Loucy (cell line): ENCODE data around the gene SIGLEC14.

Experiments used
- H2AFZ ChIP-seq: fragments of 200-600 bp; sonication (generic); 2 replicates; pipeline ENCODE4 v1.6.0; 2016; ENCODE audit warnings: antibody characterized with exemption, mild to moderate bottlenecking, low read length, moderate library complexity
- H3F3A ChIP-seq: fragments of 200-600 bp; 2 replicates; pipeline ENCODE4 v1.6.0; 2016; ENCODE audit warnings: antibody characterized with exemption, low read depth, mild to moderate bottlenecking
- H3K27me3 ChIP-seq: fragments of 200-600 bp; sonication (generic); 2 replicates; pipeline ENCODE4 v1.6.1; 2014; ENCODE audit warnings: low read length, mild to moderate bottlenecking; ENCODE audit not compliant: insufficient read depth, poor library complexity, severe bottlenecking
- H3K36me3 ChIP-seq: fragments of 200-600 bp; sonication (generic); 2 replicates; pipeline ENCODE4 v1.6.1; 2016; ENCODE audit warnings: low read length; ENCODE audit not compliant: insufficient read depth
- H3K4me1 ChIP-seq: fragments of 200-600 bp; sonication (generic); 2 replicates; pipeline ENCODE4 v1.5.1; 2014; ENCODE audit warnings: low read length, mild to moderate bottlenecking; ENCODE audit not compliant: insufficient read depth, poor library complexity, severe bottlenecking
- H3K4me2 ChIP-seq: fragments of 200-600 bp; sonication (generic); 2 replicates; pipeline ENCODE4 v1.6.0; 2014; ENCODE audit warnings: antibody characterized with exemption, low read length, low read depth, mild to moderate bottlenecking; ENCODE audit not compliant: poor library complexity, severe bottlenecking
- H3K4me3 ChIP-seq: fragments of 200-600 bp; sonication (generic); 2 replicates; pipeline ENCODE4 v1.5.1; 2014; ENCODE audit warnings: low read length, mild to moderate bottlenecking, mixed read lengths; ENCODE audit not compliant: poor library complexity, severe bottlenecking
- H3K79me2 ChIP-seq: fragments of 200-600 bp; sonication (generic); 2 replicates; pipeline ENCODE4 v1.6.1; 2014; ENCODE audit warnings: low read length; ENCODE audit not compliant: insufficient read depth
- H3K9ac ChIP-seq: fragments of 200-600 bp; sonication (generic); 2 replicates; pipeline ENCODE4 v1.6.0; 2014; ENCODE audit warnings: mild to moderate bottlenecking, low read depth, low read length, moderate library complexity; ENCODE audit not compliant: poor library complexity, severe bottlenecking
- H3K9me2 ChIP-seq: fragments of 200-600 bp; sonication (generic); replicated peaks from 2 replicates; pipeline ENCODE4 v1.6.1; 2016; ENCODE audit warnings: low read depth, low read length, mixed read lengths
- H3K9me3 ChIP-seq: fragments of 200-600 bp; sonication (generic); 2 replicates; pipeline ENCODE4 v1.6.1; 2014; ENCODE audit warnings: mild to moderate bottlenecking, antibody characterized with exemption, low read length, low read depth; ENCODE audit not compliant: insufficient read depth
- H4K20me1 ChIP-seq: fragments of 200-600 bp; sonication (generic); 2 replicates; pipeline ENCODE4 v1.6.0; 2014; ENCODE audit warnings: antibody characterized with exemption, low read length, mild to moderate bottlenecking; ENCODE audit not compliant: insufficient read depth, poor library complexity, severe bottlenecking
- CTCF ChIP-seq: fragments of 200-600 bp; sonication (generic); conservative IDR thresholded peaks from 2 replicates; pipeline ENCODE4 v1.5.1; 2014; ENCODE audit warnings: mild to moderate bottlenecking, antibody characterized with exemption, low read length
- EZH2phosphoT487 ChIP-seq: fragments of 200-600 bp; IDR thresholded peaks from 2 replicates; pipeline ENCODE4 v1.6.1; 2018; ENCODE audit warnings: antibody characterized with exemption, mild to moderate bottlenecking, moderate library complexity, borderline replicate concordance

The SIGLEC14 gene

DNA sequence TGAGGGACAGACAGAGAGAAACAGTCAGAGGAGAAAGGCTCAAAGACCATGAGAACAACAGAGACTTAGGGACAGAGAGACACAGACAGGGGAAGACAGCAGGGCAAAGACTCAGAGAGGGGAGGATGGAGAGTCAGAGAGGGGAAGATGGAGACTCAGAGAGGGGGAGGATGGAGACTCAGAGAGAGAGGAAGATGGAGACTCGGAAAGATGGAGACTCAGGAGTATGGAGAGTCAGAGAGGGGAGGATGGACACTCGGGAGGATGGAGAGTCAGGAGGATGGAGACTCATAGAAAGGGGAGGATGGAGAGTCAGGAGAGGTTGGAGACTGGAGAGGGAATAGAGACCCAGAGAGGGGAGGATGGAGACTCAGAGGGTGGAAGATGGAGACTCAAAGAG, 47.2 kb upstream of the SIGLEC14 start:
- Histone ChIP-seq H3K9me2 (no peaks in the 10 kb centered on the region), H2AFZ (no peak overlapping the region), H3K9me3 (no peaks in the 10 kb centered on the region), H4K20me1 (peaks cover 29% of the 10 kb centered on the region), H3K4me3 (no peak overlapping the region), H3K4me2 (peak overlapping the region; percentile 87), H3F3A (no peaks in the 10 kb centered on the region), H3K9ac (no peak overlapping the region), H3K4me1 (peaks cover 22% of the 10 kb centered on the region), H3K79me2 (peaks cover 41% of the 10 kb centered on the region), H3K36me3 (peaks cover 10% of the 10 kb centered on the region; the same call in 1 of the 2 replicates), H3K27me3 (no peaks in the 10 kb centered on the region)
- no peak for TF ChIP-seq CTCF
- no peak for TF ChIP-seq EZH2phosphoT487

GRCh38 chr19:51693260-51693659, 46.6 kb upstream of the SIGLEC14 start, which contains the start of gene SPACA6:
Gene SPACA6, plus strand, starts transcription at chr19:51693330. Its CDS starts 197 bp downstream, at chr19:51693527.
- H3K79me2 ChIP-seq: peaks cover 41% of the 10 kb centered on the region
- H3K36me3 ChIP-seq: peaks cover 10% of the 10 kb centered on the region; the same call in 1 of the 2 replicates
- H4K20me1 ChIP-seq: peaks cover 29% of the 10 kb centered on the region
- peaks cover 27% of the 10 kb centered on the region for H3K4me1 ChIP-seq
- no peak within 1 kb of the TSS for H2AFZ ChIP-seq
- H3F3A ChIP-seq: no peaks in the 10 kb centered on the region
- TF ChIP-seq EZH2phosphoT487: no peak
- no peak for TF ChIP-seq CTCF
- H3K9me2 ChIP-seq: no peaks in the 10 kb centered on the region
- H3K9ac ChIP-seq: peak within 1 kb of the TSS; percentile 87
- H3K9me3 ChIP-seq: no peaks in the 10 kb centered on the region
- H3K27me3 ChIP-seq: no peaks in the 10 kb centered on the region
- peak within 1 kb of the TSS; percentile 87 for H3K4me2 ChIP-seq
- peak within 1 kb of the TSS; percentile 96 for H3K4me3 ChIP-seq

GRCh38 chr19:51692468-51692867, 45.8 kb upstream of the SIGLEC14 start:
- Histone ChIP-seq H3K79me2 (peaks cover 41% of the 10 kb centered on the region), H4K20me1 (peaks cover 29% of the 10 kb centered on the region), H3K9ac (peak overlapping the region; percentile 87), H3K4me3 (peak overlapping the region; percentile 96), H3F3A (no peaks in the 10 kb centered on the region), H3K9me2 (no peaks in the 10 kb centered on the region), H3K27me3 (no peaks in the 10 kb centered on the region), H2AFZ (no peak overlapping the region), H3K36me3 (peaks cover 10% of the 10 kb centered on the region; the same call in 1 of the 2 replicates), H3K4me2 (peak overlapping the region; percentile 87), H3K4me1 (peaks cover 34% of the 10 kb centered on the region), H3K9me3 (no peaks in the 10 kb centered on the region)
- TF ChIP-seq EZH2phosphoT487: no peak
- no peak for TF ChIP-seq CTCF
